ENCODE results near the gene JAG1.
A peak's percentile ranks its signal among the peaks of the same experiment; 100 is the strongest.

JAG1 gene

DNA sequence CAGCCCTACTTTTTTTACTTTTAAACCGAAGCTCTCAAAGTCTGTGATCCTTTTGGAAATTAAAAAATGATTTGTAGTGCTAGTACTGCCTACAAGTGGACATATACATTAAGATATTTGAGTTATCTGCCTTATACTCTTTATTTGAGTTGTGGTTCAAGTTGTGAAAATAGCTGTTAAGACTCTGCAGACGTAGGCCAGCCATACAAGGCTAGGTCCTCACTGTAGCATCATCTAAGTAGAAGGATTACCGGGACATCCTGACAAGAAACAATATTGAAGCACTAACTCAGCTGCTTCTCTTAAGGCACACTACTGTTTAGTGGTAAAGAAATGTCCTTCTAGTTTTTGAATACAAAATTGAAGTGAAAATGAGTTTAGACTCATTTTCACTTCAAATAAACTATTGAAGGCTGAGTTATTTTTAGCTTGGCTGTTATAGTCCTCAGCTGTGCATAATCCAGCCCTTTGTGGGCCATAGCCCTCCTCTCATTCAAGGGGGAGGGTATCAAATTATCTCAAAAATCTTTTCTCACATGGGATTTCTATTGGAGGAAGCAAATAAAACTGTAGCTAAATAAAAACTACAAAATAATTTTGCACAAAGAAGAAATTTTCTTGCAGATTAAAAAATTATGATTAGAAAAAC is 68.1 kb downstream of the JAG1 start:
- no peaks in the 10 kb centered on the region for H3K9me3 ChIP-seq (ENCODE audit: control insufficient read depth in 5 of 5, low read length in 5 of 5)
- H3K36me3 ChIP-seq (ENCODE audit: control insufficient read depth in 5 of 5, insufficient read depth in 5 of 5, low read length in 5 of 5): no peaks in the 10 kb centered on the region
- H3K9ac ChIP-seq (ENCODE audit: low read length in 5 of 5): no peak overlapping the region
- H3K27me3 ChIP-seq (ENCODE audit: control insufficient read depth in 5 of 5, insufficient read depth in 4 of 5, low read length in 5 of 5): no peaks in the 10 kb centered on the region
- H3K4me3 ChIP-seq (ENCODE audit: low read depth in 1 of 5, low read length in 5 of 5): no peak overlapping the region
- H3K27ac ChIP-seq (ENCODE audit: low read depth, low read length): peak overlapping the region; percentile 31
- H3K4me1 ChIP-seq (ENCODE audit: control insufficient read depth in 5 of 5, insufficient read depth in 5 of 5, low read length in 5 of 5): peaks cover 7 to 22% (median 13%) of the 10 kb centered on the region in 5 donors

DNA sequence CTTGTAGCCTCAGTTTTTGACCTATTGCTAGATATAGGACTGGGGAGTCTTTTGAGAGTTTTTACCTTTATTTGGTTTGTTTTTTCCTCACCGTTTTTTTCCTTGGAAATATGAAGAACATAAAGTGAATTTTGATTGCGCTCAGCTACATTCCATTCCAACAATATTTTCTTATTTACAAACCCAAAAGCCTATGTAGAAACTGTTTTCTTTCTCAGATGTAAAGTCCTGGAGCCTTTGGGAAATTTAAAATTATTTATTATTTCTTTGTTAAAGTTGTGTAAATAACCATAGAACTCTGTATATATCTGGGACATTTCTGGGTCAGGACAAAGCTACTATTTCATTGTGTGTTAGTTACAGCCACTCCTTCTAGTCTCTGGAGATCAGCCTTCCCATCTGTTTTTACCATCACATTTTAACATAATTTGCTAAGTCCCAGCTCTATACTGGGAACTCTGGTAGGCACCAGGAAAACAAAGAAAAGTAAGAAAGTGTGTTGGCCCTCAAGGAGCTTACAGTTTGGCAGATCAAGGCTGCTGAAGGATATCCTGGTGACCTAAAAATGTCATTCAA is 68.8 kb downstream of the JAG1 start:
- H3K36me3 ChIP-seq (ENCODE audit: control insufficient read depth in 5 of 5, insufficient read depth in 5 of 5, low read length in 5 of 5): no peaks in the 10 kb centered on the region
- no peak overlapping the region for H3K4me3 ChIP-seq (ENCODE audit: low read depth in 1 of 5, low read length in 5 of 5)
- peaks cover 7 to 17% (median 13%) of the 10 kb centered on the region in 5 donors for H3K4me1 ChIP-seq (ENCODE audit: control insufficient read depth in 5 of 5, insufficient read depth in 5 of 5, low read length in 5 of 5)
- peak overlapping the region in 1 of 5 donors; percentile 24 for H3K9ac ChIP-seq (ENCODE audit: low read length in 5 of 5)
- H3K27ac ChIP-seq (ENCODE audit: low read depth, low read length): peak overlapping the region; percentile 31
- H3K9me3 ChIP-seq (ENCODE audit: control insufficient read depth in 5 of 5, low read length in 5 of 5): no peaks in the 10 kb centered on the region
- H3K27me3 ChIP-seq (ENCODE audit: control insufficient read depth in 5 of 5, insufficient read depth in 4 of 5, low read length in 5 of 5): no peaks in the 10 kb centered on the region

DNA sequence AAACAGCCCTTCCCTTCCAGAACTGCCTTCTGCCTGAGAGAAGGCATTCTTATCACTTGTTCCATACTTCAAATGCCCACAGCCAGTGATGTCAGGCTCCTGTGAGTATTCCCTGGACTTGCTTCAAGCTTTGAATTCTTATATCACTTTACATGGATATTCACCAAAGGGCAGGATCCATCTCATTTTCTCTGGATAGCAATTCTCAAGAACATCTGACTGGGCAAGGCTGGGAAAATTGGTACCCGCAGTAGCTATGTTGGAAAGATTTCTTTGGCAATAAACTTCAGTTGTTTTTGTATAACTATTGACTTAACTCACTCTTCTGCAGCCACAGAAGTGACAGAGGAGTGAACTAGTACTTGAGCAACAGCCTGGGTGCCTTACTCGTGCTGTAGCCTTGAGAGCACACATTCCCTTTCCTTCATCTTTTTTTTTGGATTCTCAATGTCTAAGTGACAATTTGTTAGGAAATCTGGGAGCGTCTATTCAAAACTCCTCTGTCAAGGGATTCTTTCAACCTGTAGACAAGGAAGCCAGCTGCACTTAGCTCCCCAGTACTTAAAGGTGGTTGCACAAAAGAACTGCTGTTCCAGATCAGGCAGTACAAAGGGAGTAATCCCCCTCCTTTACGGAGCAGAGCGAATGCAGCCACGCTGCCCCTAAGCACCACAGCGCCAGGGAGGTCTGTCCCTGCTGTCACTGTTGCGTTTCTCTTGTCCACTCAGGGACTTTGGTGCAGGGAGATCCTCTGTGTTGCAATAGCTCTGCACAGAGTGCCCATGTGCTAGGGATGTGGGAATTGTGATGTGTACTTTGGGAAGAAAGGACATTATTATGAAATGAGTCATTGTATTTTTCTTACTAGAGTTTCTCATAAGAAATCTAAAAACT is 69.6 kb downstream of the JAG1 start:
- no peaks in the 10 kb centered on the region for H3K36me3 ChIP-seq (ENCODE audit: control insufficient read depth in 5 of 5, insufficient read depth in 5 of 5, low read length in 5 of 5)
- peaks cover 4 to 10% (median 9%) of the 10 kb centered on the region in 5 donors for H3K4me1 ChIP-seq (ENCODE audit: control insufficient read depth in 5 of 5, insufficient read depth in 5 of 5, low read length in 5 of 5)
- peak overlapping the region in 1 of 5 donors; percentile 47 for H3K9ac ChIP-seq (ENCODE audit: low read length in 5 of 5)
- no peaks in the 10 kb centered on the region for H3K27me3 ChIP-seq (ENCODE audit: control insufficient read depth in 5 of 5, insufficient read depth in 4 of 5, low read length in 5 of 5)
- H3K4me3 ChIP-seq (ENCODE audit: low read depth in 1 of 5, low read length in 5 of 5): peak overlapping the region in 2 of 5 donors; percentile 25 to 42
- H3K27ac ChIP-seq (ENCODE audit: low read depth, low read length): peak overlapping the region; percentile 59
- no peaks in the 10 kb centered on the region for H3K9me3 ChIP-seq (ENCODE audit: control insufficient read depth in 5 of 5, low read length in 5 of 5)

DNA sequence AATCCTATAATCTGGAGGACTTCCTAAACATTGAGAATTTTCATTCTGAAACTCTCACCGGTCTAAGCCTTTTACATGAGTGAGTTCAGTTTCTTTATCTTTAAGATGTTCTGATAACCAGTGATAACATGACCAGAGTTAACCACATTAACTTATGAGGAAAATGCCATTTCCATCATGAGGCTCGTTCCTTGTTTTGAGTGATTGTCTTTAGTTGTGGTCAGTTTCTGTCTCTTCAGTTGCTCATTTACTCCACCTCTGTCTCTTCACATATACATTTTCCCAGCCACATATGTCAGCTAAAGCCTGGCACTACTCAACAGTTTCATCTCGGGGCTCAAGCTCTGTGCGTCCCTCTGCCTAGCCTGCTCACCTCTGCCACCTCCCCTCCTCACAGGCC is 70.4 kb downstream of the JAG1 start:
- H3K4me1 ChIP-seq (ENCODE audit: control insufficient read depth in 5 of 5, insufficient read depth in 5 of 5, low read length in 5 of 5): peaks cover 4 to 9% (median 9%) of the 10 kb centered on the region in 5 donors
- H3K9me3 ChIP-seq (ENCODE audit: control insufficient read depth in 5 of 5, low read length in 5 of 5): no peaks in the 10 kb centered on the region
- no peak overlapping the region for H3K4me3 ChIP-seq (ENCODE audit: low read depth in 1 of 5, low read length in 5 of 5)
- no peak overlapping the region for H3K27ac ChIP-seq (ENCODE audit: low read depth, low read length)
- H3K9ac ChIP-seq (ENCODE audit: low read length in 5 of 5): no peak overlapping the region
- H3K27me3 ChIP-seq (ENCODE audit: control insufficient read depth in 5 of 5, insufficient read depth in 4 of 5, low read length in 5 of 5): no peaks in the 10 kb centered on the region
- H3K36me3 ChIP-seq (ENCODE audit: control insufficient read depth in 5 of 5, insufficient read depth in 5 of 5, low read length in 5 of 5): no peaks in the 10 kb centered on the region

DNA sequence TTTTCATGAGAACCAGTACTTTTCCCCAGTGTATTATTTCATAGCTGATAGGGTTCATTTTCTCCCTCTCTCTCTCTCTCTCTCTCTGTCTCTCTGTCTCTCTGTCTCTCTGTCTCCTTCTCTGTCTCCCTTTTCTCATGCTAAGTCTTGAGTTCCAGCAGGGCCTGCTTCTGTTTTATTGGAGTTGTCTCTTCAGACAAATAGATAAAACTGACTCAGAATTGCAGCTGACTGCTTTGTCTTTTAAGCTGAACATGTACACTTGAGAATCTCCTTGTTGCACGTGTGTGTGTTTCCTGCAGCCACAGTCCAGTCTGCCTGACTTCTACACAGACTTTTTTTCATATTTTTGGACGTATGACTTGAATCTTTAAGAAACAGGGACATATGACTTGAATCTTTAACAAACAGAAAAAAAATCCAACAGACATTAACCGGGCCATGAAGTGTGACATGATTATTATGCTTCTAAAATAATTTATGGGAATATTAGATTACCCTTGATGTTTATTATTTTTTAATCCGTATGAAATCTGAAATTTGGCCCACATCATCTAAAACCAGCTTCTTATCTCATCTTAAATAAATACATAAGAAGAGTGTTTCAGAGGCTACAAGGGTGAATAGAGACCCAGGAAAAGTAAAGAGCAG is 71.5 kb downstream of the JAG1 start:
- Histone ChIP-seq H3K4me1 (ENCODE audit: control insufficient read depth in 5 of 5, insufficient read depth in 5 of 5, low read length in 5 of 5) (peaks cover 4 to 9% (median 9%) of the 10 kb centered on the region in 5 donors), H3K9me3 (ENCODE audit: control insufficient read depth in 5 of 5, low read length in 5 of 5) (no peaks in the 10 kb centered on the region), H3K36me3 (ENCODE audit: control insufficient read depth in 5 of 5, insufficient read depth in 5 of 5, low read length in 5 of 5) (no peaks in the 10 kb centered on the region), H3K9ac (ENCODE audit: low read length in 5 of 5) (no peak overlapping the region), H3K27me3 (ENCODE audit: control insufficient read depth in 5 of 5, insufficient read depth in 4 of 5, low read length in 5 of 5) (no peaks in the 10 kb centered on the region), H3K27ac (ENCODE audit: low read depth, low read length) (no peak overlapping the region), H3K4me3 (ENCODE audit: low read depth in 1 of 5, low read length in 5 of 5) (no peak overlapping the region)

DNA sequence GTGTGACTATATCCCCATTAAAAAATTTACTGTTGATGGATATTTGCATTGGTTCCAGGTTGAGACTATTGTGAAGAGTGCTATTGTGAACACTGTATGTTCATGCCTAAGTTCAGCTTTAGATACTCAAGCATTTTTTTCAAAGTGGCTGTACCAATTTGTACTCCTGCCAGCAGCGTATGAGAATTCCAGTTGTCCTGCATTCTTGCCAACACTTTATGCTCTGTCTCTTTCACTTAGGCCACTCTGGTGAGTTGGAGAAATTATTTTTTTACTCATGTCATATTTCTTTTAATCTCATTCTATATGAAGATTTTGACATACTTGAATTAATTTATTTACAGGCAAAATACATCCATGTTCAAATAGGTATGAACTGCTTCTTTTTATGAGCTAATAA is 76.2 kb downstream of the JAG1 start:
- H3K4me1 ChIP-seq (ENCODE audit: control insufficient read depth in 5 of 5, insufficient read depth in 5 of 5, low read length in 5 of 5): peaks cover 0 to 3% (median 0%) of the 10 kb centered on the region in 5 donors
- no peaks in the 10 kb centered on the region for H3K36me3 ChIP-seq (ENCODE audit: control insufficient read depth in 5 of 5, insufficient read depth in 5 of 5, low read length in 5 of 5)
- no peaks in the 10 kb centered on the region for H3K27me3 ChIP-seq (ENCODE audit: control insufficient read depth in 5 of 5, insufficient read depth in 4 of 5, low read length in 5 of 5)
- H3K9ac ChIP-seq (ENCODE audit: low read length in 5 of 5): no peak overlapping the region
- no peak overlapping the region for H3K4me3 ChIP-seq (ENCODE audit: low read depth in 1 of 5, low read length in 5 of 5)
- no peak overlapping the region for H3K27ac ChIP-seq (ENCODE audit: low read depth, low read length)
- H3K9me3 ChIP-seq (ENCODE audit: control insufficient read depth in 5 of 5, low read length in 5 of 5): no peaks in the 10 kb centered on the region

DNA sequence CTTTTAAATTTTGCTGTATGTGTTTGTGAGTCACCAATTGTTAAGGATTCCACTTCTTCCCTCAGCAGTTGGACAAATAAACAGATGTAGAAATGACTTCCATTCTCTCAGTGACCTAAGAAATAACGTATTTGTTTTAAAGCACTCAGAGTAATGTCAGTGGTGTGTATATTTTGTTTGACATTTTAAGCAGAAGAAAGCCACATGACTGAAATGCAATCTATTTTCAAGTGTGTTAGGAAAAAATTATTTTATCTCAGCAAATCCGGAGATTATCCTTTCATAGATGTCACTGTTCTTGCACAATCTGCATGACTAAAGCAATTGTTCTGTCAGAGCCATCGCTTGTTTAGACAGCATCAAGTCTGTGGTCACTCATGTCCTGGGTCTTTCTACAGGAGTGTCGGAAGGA is 77.1 kb downstream of the JAG1 start:
- Histone ChIP-seq H3K4me1 (ENCODE audit: control insufficient read depth in 5 of 5, insufficient read depth in 5 of 5, low read length in 5 of 5) (peaks cover 0 to 8% (median 0%) of the 10 kb centered on the region in 5 donors), H3K9me3 (ENCODE audit: control insufficient read depth in 5 of 5, low read length in 5 of 5) (no peaks in the 10 kb centered on the region), H3K36me3 (ENCODE audit: control insufficient read depth in 5 of 5, insufficient read depth in 5 of 5, low read length in 5 of 5) (no peaks in the 10 kb centered on the region), H3K27me3 (ENCODE audit: control insufficient read depth in 5 of 5, insufficient read depth in 4 of 5, low read length in 5 of 5) (no peaks in the 10 kb centered on the region), H3K4me3 (ENCODE audit: low read depth in 1 of 5, low read length in 5 of 5) (no peak overlapping the region), H3K27ac (ENCODE audit: low read depth, low read length) (no peak overlapping the region), H3K9ac (ENCODE audit: low read length in 5 of 5) (no peak overlapping the region)

DNA sequence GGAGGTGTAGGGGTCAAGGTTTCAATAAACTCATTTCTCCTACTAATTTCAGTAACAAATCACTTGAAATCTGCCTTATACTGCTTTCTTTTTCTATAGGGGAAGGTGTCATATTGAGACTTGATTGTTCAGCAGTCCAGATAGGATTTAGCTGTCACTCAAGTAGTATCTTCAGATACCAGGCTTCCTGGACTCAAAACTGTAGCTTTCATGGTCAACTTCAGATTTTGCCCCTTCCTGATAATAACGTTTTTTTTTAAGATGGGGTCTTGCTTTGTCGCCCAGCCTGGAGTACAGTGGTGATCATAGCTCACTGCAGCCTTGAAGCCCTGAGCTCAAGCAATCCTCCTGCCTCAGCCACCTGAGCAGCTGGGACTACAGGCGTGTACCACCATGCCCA is 77.8 kb downstream of the JAG1 start:
- H3K4me3 ChIP-seq (ENCODE audit: low read depth in 1 of 5, low read length in 5 of 5): no peak overlapping the region
- peaks cover 0 to 8% (median 5%) of the 10 kb centered on the region in 5 donors for H3K4me1 ChIP-seq (ENCODE audit: control insufficient read depth in 5 of 5, insufficient read depth in 5 of 5, low read length in 5 of 5)
- no peaks in the 10 kb centered on the region for H3K27me3 ChIP-seq (ENCODE audit: control insufficient read depth in 5 of 5, insufficient read depth in 4 of 5, low read length in 5 of 5)
- H3K36me3 ChIP-seq (ENCODE audit: control insufficient read depth in 5 of 5, insufficient read depth in 5 of 5, low read length in 5 of 5): no peaks in the 10 kb centered on the region
- H3K9ac ChIP-seq (ENCODE audit: low read length in 5 of 5): no peak overlapping the region
- no peaks in the 10 kb centered on the region for H3K9me3 ChIP-seq (ENCODE audit: control insufficient read depth in 5 of 5, low read length in 5 of 5)
- no peak overlapping the region for H3K27ac ChIP-seq (ENCODE audit: low read depth, low read length)

DNA sequence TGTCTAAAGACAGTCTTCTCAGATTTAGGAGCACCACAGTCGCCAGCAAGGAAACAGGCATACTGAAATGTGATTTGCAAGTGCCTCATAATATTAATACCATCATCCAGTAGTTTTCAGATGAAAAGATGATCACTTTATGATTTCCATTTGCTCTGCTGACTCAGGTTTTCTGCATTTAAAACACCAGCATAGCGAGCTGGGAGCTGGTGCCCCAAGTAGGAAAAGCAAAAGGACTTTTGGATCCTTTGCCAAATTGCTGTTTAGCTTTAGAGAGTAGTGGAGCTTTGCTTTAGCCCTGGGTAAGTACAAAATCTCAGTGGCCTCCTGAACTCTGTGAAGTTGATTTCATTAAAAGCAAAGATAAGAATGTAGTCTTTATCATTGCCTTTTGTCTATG is 78.5 kb downstream of the JAG1 start:
- Histone ChIP-seq H3K27ac (ENCODE audit: low read depth, low read length) (no peak overlapping the region), H3K9me3 (ENCODE audit: control insufficient read depth in 5 of 5, low read length in 5 of 5) (no peaks in the 10 kb centered on the region), H3K9ac (ENCODE audit: low read length in 5 of 5) (no peak overlapping the region), H3K27me3 (ENCODE audit: control insufficient read depth in 5 of 5, insufficient read depth in 4 of 5, low read length in 5 of 5) (no peaks in the 10 kb centered on the region), H3K36me3 (ENCODE audit: control insufficient read depth in 5 of 5, insufficient read depth in 5 of 5, low read length in 5 of 5) (no peaks in the 10 kb centered on the region), H3K4me3 (ENCODE audit: low read depth in 1 of 5, low read length in 5 of 5) (no peak overlapping the region), H3K4me1 (ENCODE audit: control insufficient read depth in 5 of 5, insufficient read depth in 5 of 5, low read length in 5 of 5) (peaks cover 0 to 8% (median 5%) of the 10 kb centered on the region in 5 donors)

Data from subcutaneous abdominal adipose tissue (tissue), 5 donors.